CD4-positive, alpha-beta T cell treated with Interleukin-1 beta for 1 hour (primary cell): Measurements from ENCODE around the gene UTS2R.
"Not testable (repeated sequence)": the region's sequence is repeated elsewhere in the genome, so short reads cannot be mapped to it uniquely, and the experiment has no call there.

ENCODE experiments used
- DNase-seq, 2 donors: peaks; one replicate each; pipeline ENCODE4 v3.0.0-alpha.2; 2020 to 2022

Gene UTS2R

GRCh38 chr17:82355770-82356427 is 15.7 kb upstream of the UTS2R start:
- no peak for DNase-seq

GRCh38 chr17:82356845-82357355 is 14.7 kb upstream of the UTS2R start:
- DNase-seq = no peak

GRCh38 chr17:82357394-82357793 is 14.2 kb upstream of the UTS2R start:
- DNase-seq = no peak

- DNase-seq = no peak
Observed at GRCh38 chr17:82358465-82359350, 12.9 kb upstream of the UTS2R start, which contains the start of gene TEX19. TEX19 (plus strand) TSS chr17:82359247; CDS start chr17:82362151, 2,904 bp downstream.

GRCh38 chr17:82359451-82360074 is 12.0 kb upstream of the UTS2R start:
- not testable (repeated sequence) for DNase-seq

- no peak for DNase-seq
Observed at GRCh38 chr17:82361885-82362633, 9.5 kb upstream of the UTS2R start.

- DNase-seq = no peak
Observed at GRCh38 chr17:82365606-82366295, 5.8 kb upstream of the UTS2R start.

- DNase-seq = no peak
Observed at GRCh38 chr17:82366749-82367148, 4.8 kb upstream of the UTS2R start.

GRCh38 chr17:82367724-82368524 is 3.6 kb upstream of the UTS2R start:
- DNase-seq = no peak

- no peak for DNase-seq
Observed at GRCh38 chr17:82369211-82369610, 2.4 kb upstream of the UTS2R start.

- no peak for DNase-seq
Observed at GRCh38 chr17:82370471-82371332, 863 bp upstream of the UTS2R start.

- no peak for DNase-seq
Observed at GRCh38 chr17:82372249-82373071, 895 bp downstream of the UTS2R start.

- not testable (repeated sequence) for DNase-seq
Observed at GRCh38 chr17:82373072-82373452, 1.5 kb downstream of the UTS2R start.

GRCh38 chr17:82373731-82374625 is 2.4 kb downstream of the UTS2R start:
- no peak for DNase-seq

- no peak for DNase-seq
Observed at GRCh38 chr17:82374626-82375331, 3.2 kb downstream of the UTS2R start.

- DNase-seq = no peak
Observed at GRCh38 chr17:82375359-82376041, 3.9 kb downstream of the UTS2R start.
